Esophagus muscularis mucosa (tissue), 4 donors: ENCODE data around the gene AFAP1L2.

Experiments
- EP300 ChIP-seq: sonication (generic); formaldehyde crosslinking; IDR thresholded peaks from one replicate; pipeline ENCODE4 v1.6.1; 2017; ENCODE audit warnings: antibody characterized with exemption
- POLR2AphosphoS5 ChIP-seq, 2 donors: sonication (generic); formaldehyde crosslinking; IDR thresholded peaks; one replicate each; pipeline ENCODE4 v1.6.1; 2017; ENCODE audit warnings: antibody characterized with exemption in 2 of 2
- TF ChIP-seq, protein P1 (sequence below), 3 experiments: fragments of 200-600 bp in 2 of 3; fragments of 450-650 bp in 1 of 3; sonication (generic) in 2 of 3; IDR thresholded peaks; one replicate each; pipeline ENCODE4 v1.5.1; 2017 to 2019; ENCODE audit warnings: antibody characterized with exemption in 3 of 3, mild to moderate bottlenecking in 2 of 3, moderate library complexity in 1 of 3

GRCh38 chr10:114373631-114374030, 30.7 kb downstream of the AFAP1L2 start:
- TF ChIP-seq, protein P1, sequence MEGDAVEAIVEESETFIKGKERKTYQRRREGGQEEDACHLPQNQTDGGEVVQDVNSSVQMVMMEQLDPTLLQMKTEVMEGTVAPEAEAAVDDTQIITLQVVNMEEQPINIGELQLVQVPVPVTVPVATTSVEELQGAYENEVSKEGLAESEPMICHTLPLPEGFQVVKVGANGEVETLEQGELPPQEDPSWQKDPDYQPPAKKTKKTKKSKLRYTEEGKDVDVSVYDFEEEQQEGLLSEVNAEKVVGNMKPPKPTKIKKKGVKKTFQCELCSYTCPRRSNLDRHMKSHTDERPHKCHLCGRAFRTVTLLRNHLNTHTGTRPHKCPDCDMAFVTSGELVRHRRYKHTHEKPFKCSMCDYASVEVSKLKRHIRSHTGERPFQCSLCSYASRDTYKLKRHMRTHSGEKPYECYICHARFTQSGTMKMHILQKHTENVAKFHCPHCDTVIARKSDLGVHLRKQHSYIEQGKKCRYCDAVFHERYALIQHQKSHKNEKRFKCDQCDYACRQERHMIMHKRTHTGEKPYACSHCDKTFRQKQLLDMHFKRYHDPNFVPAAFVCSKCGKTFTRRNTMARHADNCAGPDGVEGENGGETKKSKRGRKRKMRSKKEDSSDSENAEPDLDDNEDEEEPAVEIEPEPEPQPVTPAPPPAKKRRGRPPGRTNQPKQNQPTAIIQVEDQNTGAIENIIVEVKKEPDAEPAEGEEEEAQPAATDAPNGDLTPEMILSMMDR (IDR thresholded peaks at IDR 0.05) = no peak
- TF ChIP-seq EP300 (no peak), POLR2AphosphoS5 (IDR thresholded peaks at IDR 0.05) (no peak)
